K562 (cell line): ENCODE data around the gene METTL25. TPM values are rescaled to one million over a fixed set of nuclear protein-coding genes. Genes with fewer than 3 reads are reported as not detected.

Experiments
- ATAC-seq: fragments of 200-7000 bp; cut with Tn5 transposase; 3 replicates; pipeline ENCODE4 v1.9.1; 2020; ENCODE audit warnings: moderate library complexity
- BruUV-seq: library from RNA; stranded (reverse); fragments of 400-500 nt; replicated peaks from 2 replicates; lab custom pipeline; 2021; lab: Mats Ljungman, UMichigan
- CTCF ChIA-PET: fragments of 300-600 bp; formaldehyde crosslinking; extraction: SDS; loops from one replicate; lab custom pipeline; 2021; ENCODE audit warnings: low intra/inter-chr PET ratio; lab: Yijun Ruan, JAX
- POLR2A ChIA-PET: fragments of 300-600, 350-650 bp; sonication (Branson Sonifier 250); formaldehyde crosslinking; extraction: SDS; loops from one replicate; lab custom pipeline; 2021; ENCODE audit warnings: antibody characterized with exemption, inconsistent platforms; lab: Yijun Ruan, JAX
- DNase-seq, 4 experiments: peaks; one replicate each; pipeline versions ENCODE4 v3.0.0 to v3.0.0-alpha.2; 2011 to 2018; ENCODE audit warnings: low spot score in 3 of 4, mixed read lengths in 3 of 4; ENCODE audit errors: extremely low read depth in 1 of 4
- FAIRE-seq: peaks from 2 replicates; lab custom pipeline; 2011; peaks lifted over from hg19 to GRCh38; lab: Jason Lieb, UNC
- H2AFZ ChIP-seq: 2 replicates; pipeline ENCODE4 v1.6.0; 2011; ENCODE audit warnings: low read depth, low read length, control low read depth, inconsistent platforms
- H3K27ac ChIP-seq: fragments of 200-600 bp; 3 replicates; pipeline ENCODE4 v1.8.0; 2011; ENCODE audit warnings: low read depth, mild to moderate bottlenecking, control low read depth, inconsistent platforms, low read length, moderate library complexity, mixed read lengths; ENCODE audit errors: extremely low read depth
- H3K27me3 ChIP-seq, 2 experiments: fragments of 300-600 bp in 1 of 2; 2 replicates in 1 of 2; 3 replicates in 1 of 2; pipeline versions ENCODE4 v1.6.0 to v1.8.0; 2011; ENCODE audit warnings: inconsistent platforms in 2 of 2, low read length in 2 of 2, mild to moderate bottlenecking in 1 of 2, mixed read lengths in 1 of 2, moderate library complexity in 1 of 2; ENCODE audit not compliant: control insufficient read depth in 2 of 2, insufficient read depth in 2 of 2
- H3K36me3 ChIP-seq: fragments of 300-600 bp; 3 replicates; pipeline ENCODE4 v1.8.0; 2011; ENCODE audit warnings: mild to moderate bottlenecking, low read length, inconsistent platforms; ENCODE audit not compliant: control insufficient read depth, insufficient read depth
- H3K4me1 ChIP-seq, 2 experiments: fragments of 200-600 bp in 1 of 2; replicated peaks in 1 of 2; 2 replicates in 1 of 2; 3 replicates in 1 of 2; pipeline versions ENCODE4 v1.5.1 to v1.8.0; 2011; ENCODE audit warnings: inconsistent platforms in 2 of 2, low read length in 2 of 2, mild to moderate bottlenecking in 1 of 2, mixed read lengths in 1 of 2, moderate library complexity in 1 of 2; ENCODE audit not compliant: control insufficient read depth in 2 of 2, insufficient read depth in 2 of 2
- H3K4me2 ChIP-seq: 2 replicates; pipeline ENCODE4 v1.6.1; 2011; ENCODE audit warnings: low read length, control low read depth, inconsistent platforms, mixed read lengths; ENCODE audit not compliant: insufficient read depth
- H3K4me3 ChIP-seq: fragments of 200-600 bp; sonication (generic), shearing (Covaris generic); 2 replicates; pipeline ENCODE4 v1.5.1; 2016; ENCODE audit warnings: control low read depth, inconsistent platforms
- H3K79me2 ChIP-seq: fragments of 200-600 bp; 3 replicates; pipeline ENCODE4 v1.8.0; 2011; ENCODE audit warnings: low read length, inconsistent platforms; ENCODE audit not compliant: control insufficient read depth, insufficient read depth
- H3K9ac ChIP-seq, 2 experiments: 2 replicates each; pipeline versions ENCODE4 v1.6.0 to v1.6.1; 2011; ENCODE audit warnings: low read depth in 2 of 2, low read length in 2 of 2, control low read depth in 1 of 2, inconsistent platforms in 1 of 2, mild to moderate bottlenecking in 1 of 2, mixed read lengths in 1 of 2; ENCODE audit not compliant: insufficient read depth in 1 of 2
- H3K9me1 ChIP-seq: one replicate; pipeline ENCODE4 v1.6.0; 2011; ENCODE audit warnings: inconsistent platforms, mild to moderate bottlenecking, low read length, moderate library complexity; ENCODE audit not compliant: control insufficient read depth, insufficient read depth
- H3K9me3 ChIP-seq: replicated peaks from 2 replicates; pipeline ENCODE4 v1.5.1; 2011; ENCODE audit warnings: low read depth, low read length, inconsistent platforms; ENCODE audit not compliant: control insufficient read depth, insufficient read depth
- H4K20me1 ChIP-seq: replicated peaks from 2 replicates; pipeline ENCODE4 v1.6.1; 2011; ENCODE audit warnings: low read length, inconsistent platforms, mixed read lengths; ENCODE audit not compliant: control insufficient read depth, insufficient read depth
- ARID1B ChIP-seq: fragments of 450-650 bp; IDR thresholded peaks from 2 replicates; pipeline ENCODE4 v1.6.1; 2016; ENCODE audit warnings: antibody characterized with exemption, mild to moderate bottlenecking, inconsistent platforms
- BRF1 ChIP-seq: IDR thresholded peaks from 3 replicates; pipeline ENCODE4 v1.6.1; 2011; ENCODE audit warnings: borderline replicate concordance, mild to moderate bottlenecking; ENCODE audit not compliant: insufficient read length; ENCODE audit errors: extremely low read depth
- DNMT1 ChIP-seq: fragments of 450-650 bp; IDR thresholded peaks from 2 replicates; pipeline ENCODE4 v1.6.1; 2016; ENCODE audit warnings: antibody characterized with exemption, mild to moderate bottlenecking
- DPF2 ChIP-seq: fragments of 450-650 bp; IDR thresholded peaks from 2 replicates; pipeline ENCODE4 v1.6.1; 2016
- NFIC ChIP-seq: fragments of 450-650 bp; IDR thresholded peaks from 2 replicates; pipeline ENCODE4 v1.6.1; 2017; ENCODE audit warnings: mild to moderate bottlenecking, inconsistent platforms
- PCBP1 ChIP-seq: fragments of 200-400 bp; formaldehyde crosslinking; IDR thresholded peaks from 2 replicates; pipeline ENCODE4 v1.6.1; 2018; ENCODE audit warnings: mild to moderate bottlenecking, low read depth, low read length; ENCODE audit not compliant: poor library complexity, severe bottlenecking
- RNF219 ChIP-seq: fragments of 250-450 bp; sonication (Bioruptor Pico); IDR thresholded peaks from 2 replicates; pipeline ENCODE4 v1.5.0; 2022; ENCODE audit warnings: mild to moderate bottlenecking
- SIX5 ChIP-seq, 2 experiments: IDR thresholded peaks; 2 replicates each; pipeline ENCODE4 v1.6.1; 2011; ENCODE audit warnings: low read length in 2 of 2, borderline replicate concordance in 1 of 2, low read depth in 1 of 2, mild to moderate bottlenecking in 1 of 2, moderate library complexity in 1 of 2; ENCODE audit not compliant: insufficient read depth in 1 of 2
- SMC3 ChIP-seq: conservative IDR thresholded peaks from 2 replicates; pipeline ENCODE4 v1.6.1; 2011; ENCODE audit warnings: low read depth, low read length, improper control_type of control experiment; ENCODE audit not compliant: insufficient read depth
- STAG1 ChIP-seq: sonication (generic); formaldehyde crosslinking; IDR thresholded peaks from 2 replicates; pipeline ENCODE4 v1.5.0; 2020; ENCODE audit warnings: missing genetic modification reagents, borderline replicate concordance
- TCF3 ChIP-seq: sonication (generic); formaldehyde crosslinking; IDR thresholded peaks from 2 replicates; pipeline ENCODE4 v1.4.0; 2020; ENCODE audit warnings: mild to moderate bottlenecking, missing genetic modification reagents
- THRAP3 ChIP-seq: fragments of 450-650 bp; IDR thresholded peaks from 2 replicates; pipeline ENCODE4 v1.6.1; 2016; ENCODE audit warnings: mild to moderate bottlenecking, inconsistent platforms, borderline replicate concordance
- ZKSCAN3 ChIP-seq: fragments of 250-450 bp; sonication (Bioruptor Pico); IDR thresholded peaks from 2 replicates; pipeline ENCODE4 v1.4.0; 2020
- ZNF41 ChIP-seq: fragments of 250-450 bp; sonication (Bioruptor Pico); conservative IDR thresholded peaks from 2 replicates; pipeline ENCODE4 v1.4.0; 2020; ENCODE audit warnings: mild to moderate bottlenecking
- ZNF707 ChIP-seq: fragments of 250-450 bp; sonication (Bioruptor Pico); conservative IDR thresholded peaks from 2 replicates; pipeline ENCODE4 v1.8.0; 2022; ENCODE audit warnings: inconsistent platforms, mild to moderate bottlenecking, moderate library complexity
- WGBS: fragments of 100-300 bp; shearing (Covaris generic); methylation state at CpG from one replicate; pipeline ENCODE4 v1.1.6; 2016; ENCODE audit warnings: low coverage, mixed read lengths; ENCODE audit not compliant: insufficient coverage; ENCODE audit errors: missing lambda C conversion rate; 5-methylcytosine and 5-hydroxymethylcytosine counted together
- in situ Hi-C: fragments of 300-500 bp; cut with MboI; formaldehyde crosslinking; loops from 4 replicates; pipeline ENCODE4 v1.15.0; 2018; ENCODE audit warnings: inconsistent platforms, mixed read lengths
- intact Hi-C: fragments of 100-400 bp; cut with micrococcal nuclease; formaldehyde crosslinking; loops from 2 replicates; pipeline ENCODE4 v1.14.2; 2022
- polyA plus RNA-seq, 8 experiments: library from polyadenylated mRNA; depleted of rRNA in 4 of 8; stranded (reverse) in 5 of 8; unstranded in 3 of 8; fragments of >200 nt; fragmentation: Nextera tagmentation in 2 of 8; fragmentation: Illumina TruSeq in 1 of 8; extraction: Ambion mirVana in 2 of 8; extraction: Trizol in 1 of 8; gene quantifications; 2 replicates each; pipeline versions ENCODE4 v1.2.1 to v1.2.3, GENCODE V29; 2011 to 2014; ENCODE audit warnings: inconsistent platforms in 1 of 8, missing spikeins in 1 of 8
- total RNA-seq, 7 experiments: library from RNA; depleted of rRNA in 6 of 7; stranded (reverse); fragments of >200 nt in 6 of 7; fragmentation: Illumina TruSeq in 2 of 7; extraction: Trizol in 2 of 7; gene quantifications; 2 replicates each; pipeline versions ENCODE4 v1.2.1 to v1.2.3, GENCODE V29; 2011 to 2021; ENCODE audit warnings: low replicate concordance in 1 of 7

Gene METTL25
- total and polyA plus RNA-seq, 9 of the 15 experiments (the other 6 are each of a cell fraction or from before 2014, with no cell fraction given): 0.50 to 2.4 (median 1.9) TPM

GRCh38 chr12:82514880-82515279 is 156.6 kb downstream of the METTL25 start:
- intact Hi-C loops: no loop called here
- Histone ChIP-seq H3K4me3 (no peak overlapping the region), H3K27ac (no peak overlapping the region), H3K4me2 (no peak overlapping the region), H3K9me1 (no peaks in the 10 kb centered on the region), H3K4me1 (no peaks in the 10 kb centered on the region)
- no peak for TF ChIP-seq ZKSCAN3 (CRISPR knock-in tag)
- TF ChIP-seq RNF219 (CRISPR knock-in tag): no peak
- TF ChIP-seq ZNF41 (CRISPR knock-in tag): no peak
- no peak for TF ChIP-seq BRF1
- no peak for TF ChIP-seq SIX5 (IDR thresholded peaks at IDR 0.05; ENCODE audit: borderline replicate concordance in 1 of 2, insufficient read depth in 1 of 2, low read depth in 1 of 2, low read length in 2 of 2)
- no peak for TF ChIP-seq NFIC
- TF ChIP-seq THRAP3: no peak
- TF ChIP-seq PCBP1: no peak
- TF ChIP-seq DPF2: no peak
- TF ChIP-seq SMC3: no peak
- TF ChIP-seq STAG1 (CRISPR knock-in tag): no peak
- no peak for TF ChIP-seq TCF3 (CRISPR knock-in tag)
- TF ChIP-seq ARID1B: no peak
- TF ChIP-seq DNMT1: no peak
- TF ChIP-seq ZNF707 (CRISPR knock-in tag): no peak
- TF ChIP-seq, all 486 proteins: peak for 0
- DNase-seq: no peak
- ChIA-PET POLR2A (no interaction called here), CTCF (no interaction called here)
- WGBS: 0% methylated on average over 1 of the region's 1 CpG
- in situ Hi-C loops: no loop called here
- H3K27me3 ChIP-seq: no peaks in the 10 kb centered on the region
- H4K20me1 ChIP-seq: no peaks in the 10 kb centered on the region
- no peaks in the 10 kb centered on the region for H3K36me3 ChIP-seq
- no TSS peak for BruUV-seq
- no peaks in the 10 kb centered on the region for H3K79me2 ChIP-seq
- H2AFZ ChIP-seq: no peak overlapping the region
- no peak for ATAC-seq
- FAIRE-seq: no peak
- no peak overlapping the region for H3K9ac ChIP-seq
- no peaks in the 10 kb centered on the region for H3K9me3 ChIP-seq
